ENCODE results near the gene CCN2. TPM values are rescaled to one million over a fixed set of nuclear protein-coding genes. Genes with fewer than 3 reads are reported as not detected.

The CCN2 gene
- total and polyA plus RNA-seq, 2 of the 8 experiments (the other 6 are each of a cell fraction or from before 2014, with no cell fraction given), result 25.0 to 107 TPM

- TF ChIP-seq CTCF (IDR thresholded peaks at IDR 0.05; ENCODE audit: control extremely low read depth in 1 of 3, insufficient read depth in 1 of 3, low read depth in 1 of 3, low read length in 3 of 3) (no peak), HDAC2 (IDR thresholded peaks at IDR 0.05; ENCODE audit: borderline replicate concordance in 1 of 2, low read depth in 2 of 2, low read length in 2 of 2) (no peak), CHD2 (IDR thresholded peaks at IDR 0.05; ENCODE audit: low read length) (no peak), POLR2A (IDR thresholded peaks at IDR 0.05; ENCODE audit: control extremely low read depth in 1 of 2, low read depth in 2 of 2, low read length in 2 of 2) (no peak), KDM1A (IDR thresholded peaks at IDR 0.05; ENCODE audit: borderline replicate concordance, low read length) (no peak), CHD7 (IDR thresholded peaks at IDR 0.05; ENCODE audit: insufficient replicate concordance, low read length) (no peak), JUN (IDR thresholded peaks at IDR 0.05; ENCODE audit: low read depth, low read length) (no peak)
These were observed 28.6 kb upstream of the CCN2 start (continued) for GRCh38 chr6:131979515-131980337.
